Measurements from ENCODE around the gene CLEC16A.

The CLEC16A gene

GRCh38 chr16:10980813-10981212 lies 36.4 kb downstream of the CLEC16A start:
- ChIA-PET POLR2A (no interaction called here), CTCF (interaction anchor here (0.7 to 2.3 kb wide), 3 partner anchors 10 to 276 kb away, joined by 3 to 18 read pairs (median 12); partner anchors contain the start of gene SOCS1)
- DNase-seq (ENCODE audit: low read depth, low spot score), result no peak
- no peak overlapping the region for H3K4me3 ChIP-seq (ENCODE audit: low read depth, low read length)
- TF ChIP-seq, protein P1, sequence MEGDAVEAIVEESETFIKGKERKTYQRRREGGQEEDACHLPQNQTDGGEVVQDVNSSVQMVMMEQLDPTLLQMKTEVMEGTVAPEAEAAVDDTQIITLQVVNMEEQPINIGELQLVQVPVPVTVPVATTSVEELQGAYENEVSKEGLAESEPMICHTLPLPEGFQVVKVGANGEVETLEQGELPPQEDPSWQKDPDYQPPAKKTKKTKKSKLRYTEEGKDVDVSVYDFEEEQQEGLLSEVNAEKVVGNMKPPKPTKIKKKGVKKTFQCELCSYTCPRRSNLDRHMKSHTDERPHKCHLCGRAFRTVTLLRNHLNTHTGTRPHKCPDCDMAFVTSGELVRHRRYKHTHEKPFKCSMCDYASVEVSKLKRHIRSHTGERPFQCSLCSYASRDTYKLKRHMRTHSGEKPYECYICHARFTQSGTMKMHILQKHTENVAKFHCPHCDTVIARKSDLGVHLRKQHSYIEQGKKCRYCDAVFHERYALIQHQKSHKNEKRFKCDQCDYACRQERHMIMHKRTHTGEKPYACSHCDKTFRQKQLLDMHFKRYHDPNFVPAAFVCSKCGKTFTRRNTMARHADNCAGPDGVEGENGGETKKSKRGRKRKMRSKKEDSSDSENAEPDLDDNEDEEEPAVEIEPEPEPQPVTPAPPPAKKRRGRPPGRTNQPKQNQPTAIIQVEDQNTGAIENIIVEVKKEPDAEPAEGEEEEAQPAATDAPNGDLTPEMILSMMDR (IDR thresholded peaks at IDR 0.05; ENCODE audit: insufficient read depth, low read length, missing control alignments), result no peak

DNA sequence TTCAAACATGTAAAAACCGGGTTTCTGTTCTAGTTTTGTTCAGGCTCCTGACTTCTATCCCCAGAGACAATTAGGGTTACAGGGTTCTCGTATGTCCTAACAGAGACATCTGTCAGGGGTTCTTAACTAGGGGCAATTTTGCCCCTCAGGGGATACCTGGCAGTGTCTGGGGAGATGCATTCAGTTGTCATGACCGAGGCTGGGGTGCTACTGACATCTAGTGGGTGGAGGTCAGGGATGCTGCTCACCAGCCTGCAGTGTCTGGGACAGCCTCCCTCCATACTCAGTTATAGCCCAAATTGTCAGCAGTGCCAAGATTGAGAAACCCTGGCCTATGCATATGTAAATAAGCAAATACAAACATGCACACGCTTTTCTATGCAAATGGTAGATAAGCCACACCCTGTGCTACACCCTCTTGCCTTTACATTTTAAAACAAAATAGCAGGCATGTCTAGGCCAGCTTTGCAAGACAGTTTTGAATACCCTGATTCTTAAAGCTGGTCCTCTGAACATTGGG lies 37.4 kb downstream of the CLEC16A start:
- H3K4me3 ChIP-seq (ENCODE audit: low read depth, low read length), result no peak overlapping the region
- no peak for DNase-seq (ENCODE audit: low read depth, low spot score)
- POLR2A ChIA-PET, result no interaction called here
- TF ChIP-seq, protein P1 (IDR thresholded peaks at IDR 0.05; ENCODE audit: insufficient read depth, low read length, missing control alignments), result peak; percentile 19
- CTCF ChIA-PET, result interaction anchor here (4.6 to 4.7 kb wide), 2 partner anchors 18 to 275 kb away, joined by 30 to 31 read pairs; partner anchors contain the start of gene SOCS1

DNA sequence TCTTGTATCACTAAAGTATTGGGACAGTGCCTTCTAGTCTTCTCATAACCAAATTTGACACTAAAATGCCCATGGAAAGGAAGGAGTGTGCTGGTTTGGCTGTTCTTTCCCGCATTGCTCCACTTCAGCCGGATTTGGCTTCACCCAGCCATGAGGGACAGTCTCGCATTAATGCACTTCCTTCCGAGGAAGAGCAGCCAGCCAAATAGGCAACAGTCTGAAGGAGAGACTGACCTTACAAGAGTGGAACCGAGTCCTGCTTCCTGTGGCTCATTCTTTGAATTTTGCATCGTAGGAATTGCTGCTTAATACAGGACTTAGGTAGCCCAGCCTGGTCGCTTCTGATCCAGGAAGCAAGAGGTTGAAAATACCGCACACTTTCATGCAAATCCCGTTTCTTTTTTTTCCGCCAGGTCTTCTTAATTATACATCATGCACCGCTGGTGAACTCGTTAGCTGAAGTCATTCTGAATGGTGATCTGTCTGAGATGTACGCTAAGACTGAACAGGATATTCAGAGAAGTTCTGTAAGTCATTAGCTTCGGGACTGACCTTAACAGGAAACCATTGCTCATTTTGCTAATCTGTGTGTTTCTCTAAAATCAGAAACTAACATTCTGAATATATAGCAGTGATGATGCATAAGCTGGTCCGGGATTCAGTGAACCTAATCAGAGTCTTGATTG lies 38.2 kb downstream of the CLEC16A start:
- TF ChIP-seq, protein P1 (IDR thresholded peaks at IDR 0.05; ENCODE audit: insufficient read depth, low read length, missing control alignments), result no peak
- DNase-seq (ENCODE audit: low read depth, low spot score), result no peak
- CTCF ChIA-PET, result interaction anchor here (0.9 to 4.7 kb wide), 6 partner anchors 10 to 372 kb away, joined by 3 to 31 read pairs (median 10); partner anchors contain the start of gene SOCS1
- POLR2A ChIA-PET, result interaction anchor here (0.6 to 0.9 kb wide), 2 partner anchors 92 to 274 kb away, joined by 3 to 4 read pairs; partner anchors contain the start of gene SOCS1
- H3K4me3 ChIP-seq (ENCODE audit: low read depth, low read length), result no peak overlapping the region

GRCh38 chr16:10983159-10983558 lies 38.8 kb downstream of the CLEC16A start:
- TF ChIP-seq, protein P1 (IDR thresholded peaks at IDR 0.05; ENCODE audit: insufficient read depth, low read length, missing control alignments), result no peak
- POLR2A ChIA-PET, result interaction anchor here (0.9 kb wide), 1 partner anchor 273 kb away, joined by 4 read pairs; the partner anchor contains the start of gene SOCS1
- CTCF ChIA-PET, result interaction anchor here (0.9 to 4.7 kb wide), 7 partner anchors 10 to 372 kb away, joined by 3 to 31 read pairs (median 8); partner anchors contain the start of gene SOCS1
- H3K4me3 ChIP-seq (ENCODE audit: low read depth, low read length), result no peak overlapping the region
- DNase-seq (ENCODE audit: low read depth, low spot score), result no peak

DNA sequence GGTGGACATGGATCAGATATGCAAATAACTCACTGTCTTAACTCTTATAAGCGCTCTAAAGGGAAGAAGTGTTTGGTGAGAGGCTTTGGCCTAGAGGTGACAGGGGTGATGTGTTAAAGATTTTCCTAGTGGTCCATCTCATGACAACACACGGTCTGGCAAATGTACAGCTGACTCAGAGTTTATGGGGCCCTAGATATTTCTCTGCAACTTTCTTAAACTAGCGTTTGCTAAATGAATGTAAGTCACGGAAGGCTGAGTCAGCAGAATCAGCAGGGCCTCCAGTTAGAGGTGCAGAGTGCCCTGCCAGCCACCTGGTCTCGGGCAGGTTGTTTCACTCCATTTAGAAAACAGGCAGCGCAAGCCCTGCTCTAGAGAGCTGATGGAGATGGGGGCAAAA lies 40.1 kb downstream of the CLEC16A start:
- DNase-seq (ENCODE audit: low read depth, low spot score), result no peak
- TF ChIP-seq, protein P1 (IDR thresholded peaks at IDR 0.05; ENCODE audit: insufficient read depth, low read length, missing control alignments), result no peak
- POLR2A ChIA-PET, result interaction anchor here (1.0 to 1.4 kb wide), 2 partner anchors 271 to 272 kb away, joined by 3 to 4 read pairs; partner anchors contain the start of gene SOCS1
- CTCF ChIA-PET, result interaction anchor here (1.1 to 4.7 kb wide), 7 partner anchors 12 to 272 kb away, joined by 3 to 31 read pairs (median 8); partner anchors contain the start of gene SOCS1
- no peak overlapping the region for H3K4me3 ChIP-seq (ENCODE audit: low read depth, low read length)
